Activated naive CD4-positive, alpha-beta T cell treated with anti-CD3 and anti-CD28 coated beads for 36 hours (primary cell): ENCODE measurements around the gene VWA2. TPM values are rescaled to one million over a fixed set of nuclear protein-coding genes. Genes with fewer than 3 reads are reported as not detected.

Experiments used
- CTCF ChIA-PET: fragments of 350-600 bp; sonication (Branson Sonifier 250); formaldehyde crosslinking; loops from one replicate; lab custom pipeline; 2021; ENCODE audit warnings: antibody characterized with exemption; lab: Charles Lee
- DNase-seq: peaks from one replicate; pipeline ENCODE4 v3.0.0-alpha.2; 2020
- H3K27ac Mint-ChIP-seq: one replicate; pipeline ENCODE4 v1.8.0; 2021; ENCODE audit warnings: mild to moderate bottlenecking, mixed read lengths
- H3K27me3 Mint-ChIP-seq: one replicate; pipeline ENCODE4 v1.8.0; 2021; ENCODE audit warnings: low read depth, mixed read lengths
- H3K36me3 Mint-ChIP-seq: one replicate; pipeline ENCODE4 v1.8.0; 2021; ENCODE audit warnings: low read depth, mixed read lengths
- H3K4me1 Mint-ChIP-seq: one replicate; pipeline ENCODE4 v1.8.0; 2021; ENCODE audit warnings: low read depth, mixed read lengths
- H3K4me3 Mint-ChIP-seq: one replicate; pipeline ENCODE4 v1.8.0; 2021; ENCODE audit warnings: mild to moderate bottlenecking, moderate library complexity, mixed read lengths
- H3K9me3 Mint-ChIP-seq: one replicate; pipeline ENCODE4 v1.8.0; 2021; ENCODE audit warnings: mixed read lengths
- intact Hi-C: fragments of 100-400 bp; cut with micrococcal nuclease; formaldehyde crosslinking; loops from one replicate; pipeline ENCODE4 v1.15.1; 2023
- total RNA-seq, 2 experiments: library from RNA; stranded (reverse); gene quantifications; one replicate each; pipeline ENCODE4 v1.2.3, GENCODE V29; 2021

Gene VWA2
- total RNA-seq, 2 experiments from 2014 or later, result not detected

- peaks cover 3% of the 10 kb centered on the region for H3K4me1 Mint-ChIP-seq
- peak; percentile 63 for DNase-seq
- CTCF ChIA-PET, result interaction anchor here (0.6 to 2.6 kb wide), 57 partner anchors 8 to 825 kb away, joined by 3 to 62 read pairs (median 5); partner anchors contain the start of gene FHIP2A
- intact Hi-C loops, result loop anchor here (1.0 kb wide), 11 partner anchors 130 to 825 kb away; partner anchors contain the start of genes CCDC186 and FHIP2A
- no peak overlapping the region for H3K27ac Mint-ChIP-seq
- no peaks in the 10 kb centered on the region for H3K36me3 Mint-ChIP-seq
- peak overlapping the region; percentile 81 for H3K4me3 Mint-ChIP-seq
- no peaks in the 10 kb centered on the region for H3K27me3 Mint-ChIP-seq
- no peaks in the 10 kb centered on the region for H3K9me3 Mint-ChIP-seq
Measured at GRCh38 chr10:114304571-114305421, 65.7 kb downstream of the VWA2 start.

GRCh38 chr10:114305521-114305925 lies 66.5 kb downstream of the VWA2 start:
- Mint-ChIP-seq H3K4me3 (no peak overlapping the region), H3K27ac (no peak overlapping the region), H3K27me3 (no peaks in the 10 kb centered on the region), H3K4me1 (peaks cover 3% of the 10 kb centered on the region), H3K36me3 (no peaks in the 10 kb centered on the region), H3K9me3 (no peaks in the 10 kb centered on the region)
- intact Hi-C loops, result no loop called here
- CTCF ChIA-PET, result interaction anchor here (0.6 kb wide), 1 partner anchor 476 kb away, joined by 6 read pairs; no protein-coding TSS in a partner anchor
- DNase-seq, result no peak

GRCh38 chr10:114306116-114306973 lies 67.3 kb downstream of the VWA2 start:
- intact Hi-C loops, result no loop called here
- peaks cover 3% of the 10 kb centered on the region for H3K4me1 Mint-ChIP-seq
- no peak for DNase-seq
- no peaks in the 10 kb centered on the region for H3K27me3 Mint-ChIP-seq
- H3K4me3 Mint-ChIP-seq, result no peak overlapping the region
- no peaks in the 10 kb centered on the region for H3K9me3 Mint-ChIP-seq
- CTCF ChIA-PET, result no interaction called here
- H3K27ac Mint-ChIP-seq, result no peak overlapping the region
- no peaks in the 10 kb centered on the region for H3K36me3 Mint-ChIP-seq

GRCh38 chr10:114307731-114308130 lies 68.7 kb downstream of the VWA2 start:
- H3K4me1 Mint-ChIP-seq, result peaks cover 3% of the 10 kb centered on the region
- H3K27me3 Mint-ChIP-seq, result no peaks in the 10 kb centered on the region
- CTCF ChIA-PET, result interaction anchor here (0.8 kb wide), 1 partner anchor 396 kb away, joined by 3 read pairs; no protein-coding TSS in a partner anchor
- no peak for DNase-seq
- no peaks in the 10 kb centered on the region for H3K36me3 Mint-ChIP-seq
- H3K4me3 Mint-ChIP-seq, result no peak overlapping the region
- no peaks in the 10 kb centered on the region for H3K9me3 Mint-ChIP-seq
- intact Hi-C loops, result no loop called here
- no peak overlapping the region for H3K27ac Mint-ChIP-seq

- no peak for DNase-seq
- H3K9me3 Mint-ChIP-seq, result no peaks in the 10 kb centered on the region
- intact Hi-C loops, result no loop called here
- CTCF ChIA-PET, result interaction anchor here (0.8 kb wide), 1 partner anchor 395 kb away, joined by 3 read pairs; no protein-coding TSS in a partner anchor
- no peak overlapping the region for H3K4me3 Mint-ChIP-seq
- no peaks in the 10 kb centered on the region for H3K27me3 Mint-ChIP-seq
- H3K4me1 Mint-ChIP-seq, result peaks cover 1% of the 10 kb centered on the region
- no peak overlapping the region for H3K27ac Mint-ChIP-seq
- H3K36me3 Mint-ChIP-seq, result no peaks in the 10 kb centered on the region
Measured at GRCh38 chr10:114308531-114309363, 69.7 kb downstream of the VWA2 start.

GRCh38 chr10:114309364-114309651 lies 70.3 kb downstream of the VWA2 start:
- Mint-ChIP-seq H3K4me3 (no peak overlapping the region), H3K36me3 (no peaks in the 10 kb centered on the region), H3K9me3 (no peaks in the 10 kb centered on the region), H3K4me1 (no peaks in the 10 kb centered on the region), H3K27me3 (no peaks in the 10 kb centered on the region), H3K27ac (no peak overlapping the region)
- no peak for DNase-seq
- CTCF ChIA-PET, result no interaction called here
- intact Hi-C loops, result no loop called here

- Mint-ChIP-seq H3K27me3 (no peaks in the 10 kb centered on the region), H3K4me3 (no peak overlapping the region), H3K4me1 (no peaks in the 10 kb centered on the region), H3K36me3 (no peaks in the 10 kb centered on the region), H3K9me3 (no peaks in the 10 kb centered on the region), H3K27ac (no peak overlapping the region)
- CTCF ChIA-PET, result no interaction called here
- no peak for DNase-seq
- intact Hi-C loops, result no loop called here
Measured at GRCh38 chr10:114310346-114310745, 71.3 kb downstream of the VWA2 start.

- no peaks in the 10 kb centered on the region for H3K4me1 Mint-ChIP-seq
- no peak overlapping the region for H3K4me3 Mint-ChIP-seq
- H3K36me3 Mint-ChIP-seq, result no peaks in the 10 kb centered on the region
- CTCF ChIA-PET, result no interaction called here
- DNase-seq, result no peak
- no peak overlapping the region for H3K27ac Mint-ChIP-seq
- intact Hi-C loops, result no loop called here
- H3K27me3 Mint-ChIP-seq, result no peaks in the 10 kb centered on the region
- H3K9me3 Mint-ChIP-seq, result no peaks in the 10 kb centered on the region
Measured at GRCh38 chr10:114311023-114311422, 72.0 kb downstream of the VWA2 start.

GRCh38 chr10:114311496-114312209 lies 72.6 kb downstream of the VWA2 start:
- no peak for DNase-seq
- H3K4me3 Mint-ChIP-seq, result no peak overlapping the region
- CTCF ChIA-PET, result interaction anchor here (1.0 kb wide), 1 partner anchor 8 kb away, joined by 5 read pairs; no protein-coding TSS in a partner anchor
- intact Hi-C loops, result no loop called here
- no peaks in the 10 kb centered on the region for H3K36me3 Mint-ChIP-seq
- no peaks in the 10 kb centered on the region for H3K9me3 Mint-ChIP-seq
- no peaks in the 10 kb centered on the region for H3K27me3 Mint-ChIP-seq
- H3K27ac Mint-ChIP-seq, result no peak overlapping the region
- H3K4me1 Mint-ChIP-seq, result no peaks in the 10 kb centered on the region

GRCh38 chr10:114313139-114313538 lies 74.1 kb downstream of the VWA2 start:
- Mint-ChIP-seq H3K4me1 (no peaks in the 10 kb centered on the region), H3K4me3 (no peak overlapping the region), H3K27me3 (no peaks in the 10 kb centered on the region), H3K27ac (no peak overlapping the region), H3K9me3 (no peaks in the 10 kb centered on the region), H3K36me3 (no peaks in the 10 kb centered on the region)
- DNase-seq, result no peak
- CTCF ChIA-PET, result interaction anchor here (1.1 kb wide), 1 partner anchor 392 kb away, joined by 3 read pairs; no protein-coding TSS in a partner anchor
- intact Hi-C loops, result no loop called here

GRCh38 chr10:114313866-114314265 lies 74.8 kb downstream of the VWA2 start:
- Mint-ChIP-seq H3K9me3 (no peaks in the 10 kb centered on the region), H3K36me3 (no peaks in the 10 kb centered on the region), H3K4me1 (no peaks in the 10 kb centered on the region), H3K27me3 (no peaks in the 10 kb centered on the region), H3K27ac (no peak overlapping the region), H3K4me3 (no peak overlapping the region)
- CTCF ChIA-PET, result no interaction called here
- no peak for DNase-seq
- intact Hi-C loops, result no loop called here
